Stomach (tissue), 9 donors: ENCODE results near the gene NAPB. TPM values are rescaled to one million over a fixed set of nuclear protein-coding genes. Genes with fewer than 3 reads are reported as not detected.

Experiments used
- DNase-seq, 2 donors: peaks; one replicate each; pipeline versions ENCODE4 v3.0.0 to v3.0.0-alpha.2; 2013 to 2019
- H3K27ac ChIP-seq, 5 donors: fragments of 200-600 bp in 4 of 5; sonication (generic) in 4 of 5; one replicate each; pipeline ENCODE4 v1.5.1; 2013 to 2019; ENCODE audit warnings: mild to moderate bottlenecking in 1 of 5, moderate library complexity in 1 of 5
- H3K27me3 ChIP-seq, 3 donors: fragments of 200-600 bp; sonication (generic); one replicate each; pipeline ENCODE4 v1.5.1; 2017 to 2019; ENCODE audit warnings: mixed run types in 1 of 3
- H3K36me3 ChIP-seq, 4 donors: fragments of 200-600 bp; sonication (generic); 1 replicate in 3 of 4; 2 replicates in 1 of 4; pipeline ENCODE4 v1.5.1; 2016 to 2019
- H3K4me1 ChIP-seq, 4 donors: fragments of 200-600 bp; sonication (generic); one replicate each; pipeline ENCODE4 v1.5.1; 2016 to 2019
- H3K4me3 ChIP-seq, 4 donors: fragments of 200-600 bp; sonication (generic) in 3 of 4; one replicate each; pipeline ENCODE4 v1.5.1; 2016 to 2019; ENCODE audit warnings: mild to moderate bottlenecking in 1 of 4
- H3K9me3 ChIP-seq, 4 donors: fragments of 200-600 bp; sonication (generic); one replicate each; pipeline ENCODE4 v1.5.1; 2016 to 2019
- EP300 ChIP-seq: sonication (generic); formaldehyde crosslinking; IDR thresholded peaks from one replicate; pipeline ENCODE4 v1.6.1; 2017; ENCODE audit warnings: antibody characterized with exemption
- POLR2A ChIP-seq, 4 donors: fragments of 450-650 bp; IDR thresholded peaks; one replicate each; pipeline ENCODE4 v1.6.1; 2016; ENCODE audit warnings: antibody characterized with exemption in 4 of 4, control low read depth in 2 of 4, mild to moderate bottlenecking in 1 of 4, moderate library complexity in 1 of 4
- POLR2AphosphoS5 ChIP-seq, 3 donors: sonication (generic); formaldehyde crosslinking; IDR thresholded peaks; one replicate each; pipeline ENCODE4 v1.6.1; 2016; ENCODE audit warnings: antibody characterized with exemption in 3 of 3
- WGBS, 5 donors: extraction: QIAGEN DNeasy Blood & Tissue Kit in 3 of 5; methylation state at CpG; one replicate each; pipeline versions ENCODE4 v1.1.5 to v1.1.7; 2013 to 2018; 5-methylcytosine and 5-hydroxymethylcytosine counted together
- intact Hi-C: fragments of 100-400 bp; cut with DNase I; formaldehyde crosslinking; loops from one replicate; pipeline ENCODE4 v1.15.1; 2023; ENCODE audit warnings: low total_unique reads
- polyA plus RNA-seq, 3 donors: library from polyadenylated mRNA; stranded (reverse); fragments of 200-250 nt; gene quantifications; one replicate each; pipeline ENCODE4 v1.2.3, GENCODE V29; 2013
- total RNA-seq, 5 donors: library from RNA; depleted of rRNA; stranded (reverse); fragments of >200 nt; gene quantifications; one replicate each; pipeline versions ENCODE4 v1.1.0 to v1.2.3, GENCODE V29; 2014 to 2016
- TF ChIP-seq, protein P1 (sequence below), 7 experiments: fragments of 450-650 bp in 4 of 7; fragments of 200-600 bp in 3 of 7; sonication (generic) in 3 of 7; IDR thresholded peaks; one replicate each; pipeline ENCODE4 v1.5.1; 2016 to 2019; ENCODE audit warnings: antibody characterized with exemption in 7 of 7, control low read depth in 2 of 7, mild to moderate bottlenecking in 1 of 7
- donor health status: healthy with polysubstance abuse.
- donor health status: Bipolar disorder and iron deficiency.
- donor health status: healthy.

NAPB gene
- total and polyA plus RNA-seq, 8 donors: 0.58 to 33.5 (median 5.8) TPM

DNA sequence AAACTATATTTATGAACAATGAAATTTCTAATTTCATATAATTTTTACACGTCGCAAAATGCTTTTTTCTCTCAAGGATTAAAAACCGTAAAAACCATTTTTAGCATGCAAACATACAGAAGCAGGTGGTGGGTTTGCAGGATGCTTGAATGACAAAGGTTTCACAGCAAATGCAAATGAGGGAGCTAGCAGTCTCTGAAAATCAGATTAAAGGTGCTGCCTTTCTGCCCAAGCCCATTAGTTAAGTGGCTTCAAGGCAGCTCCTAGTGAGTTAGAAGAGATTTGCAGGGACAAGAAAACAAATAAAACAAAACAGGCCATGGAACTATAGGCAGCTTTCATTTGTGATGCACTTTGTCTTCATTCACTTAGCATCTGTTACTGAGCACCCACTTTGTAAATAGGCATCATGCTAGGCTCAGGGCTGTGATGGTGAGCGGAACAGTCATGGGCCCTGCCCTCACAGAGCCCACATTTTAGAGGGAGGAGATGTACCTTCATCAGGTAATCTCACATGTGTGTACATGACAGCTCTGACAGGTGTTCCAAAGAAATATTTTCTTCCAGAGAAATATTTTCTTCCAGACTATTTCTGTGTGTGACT is 29.5 kb downstream of the NAPB start:
- Histone ChIP-seq H3K4me1 (no peaks in the 10 kb centered on the region), H3K27me3 (no peaks in the 10 kb centered on the region), H3K9me3 (no peaks in the 10 kb centered on the region), H3K4me3 (no peak overlapping the region), H3K36me3 (peaks cover 19 to 86% (median 73%) of the 10 kb centered on the region in 4 donors), H3K27ac (no peak overlapping the region)
- WGBS, 5 donors: 93 to 97% (median 96%) methylated on average over 4 of the region's 4 CpGs
- intact Hi-C loops: no loop called here
- TF ChIP-seq, protein P1, sequence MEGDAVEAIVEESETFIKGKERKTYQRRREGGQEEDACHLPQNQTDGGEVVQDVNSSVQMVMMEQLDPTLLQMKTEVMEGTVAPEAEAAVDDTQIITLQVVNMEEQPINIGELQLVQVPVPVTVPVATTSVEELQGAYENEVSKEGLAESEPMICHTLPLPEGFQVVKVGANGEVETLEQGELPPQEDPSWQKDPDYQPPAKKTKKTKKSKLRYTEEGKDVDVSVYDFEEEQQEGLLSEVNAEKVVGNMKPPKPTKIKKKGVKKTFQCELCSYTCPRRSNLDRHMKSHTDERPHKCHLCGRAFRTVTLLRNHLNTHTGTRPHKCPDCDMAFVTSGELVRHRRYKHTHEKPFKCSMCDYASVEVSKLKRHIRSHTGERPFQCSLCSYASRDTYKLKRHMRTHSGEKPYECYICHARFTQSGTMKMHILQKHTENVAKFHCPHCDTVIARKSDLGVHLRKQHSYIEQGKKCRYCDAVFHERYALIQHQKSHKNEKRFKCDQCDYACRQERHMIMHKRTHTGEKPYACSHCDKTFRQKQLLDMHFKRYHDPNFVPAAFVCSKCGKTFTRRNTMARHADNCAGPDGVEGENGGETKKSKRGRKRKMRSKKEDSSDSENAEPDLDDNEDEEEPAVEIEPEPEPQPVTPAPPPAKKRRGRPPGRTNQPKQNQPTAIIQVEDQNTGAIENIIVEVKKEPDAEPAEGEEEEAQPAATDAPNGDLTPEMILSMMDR (IDR thresholded peaks at IDR 0.05): no peak
- no peak for TF ChIP-seq EP300
- TF ChIP-seq POLR2A (IDR thresholded peaks at IDR 0.05): no peak
- no peak for DNase-seq

DNA sequence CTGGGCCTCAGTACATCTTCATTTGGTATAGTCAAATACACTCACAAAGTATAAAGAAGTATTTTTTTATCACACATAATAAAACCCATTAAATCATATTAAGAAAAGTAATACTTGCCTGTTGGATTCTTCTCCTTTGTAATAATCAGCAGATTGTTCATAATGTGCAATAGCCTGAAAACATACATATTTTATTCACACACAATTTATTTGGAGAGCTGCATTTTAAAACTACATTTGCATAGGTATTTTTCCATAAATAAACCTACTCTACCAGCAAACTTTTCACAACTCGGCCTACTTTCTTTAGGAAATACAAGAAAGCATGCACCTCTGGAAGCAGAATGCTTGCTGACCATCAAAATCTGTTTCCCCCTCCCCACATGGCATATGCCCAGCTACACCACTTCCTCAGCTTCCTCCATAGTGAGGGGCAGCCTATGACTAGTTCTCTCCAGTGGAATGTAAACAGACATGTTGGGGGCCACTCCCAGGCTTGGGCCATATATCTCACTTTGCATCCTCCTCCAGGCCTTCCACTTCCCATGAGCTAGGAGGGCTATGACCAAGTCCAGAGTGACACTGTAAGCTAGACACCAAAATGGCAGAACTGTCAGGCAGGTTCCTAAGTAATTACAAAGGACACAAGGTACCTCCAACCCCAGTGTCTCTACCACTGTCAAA is 31.1 kb downstream of the NAPB start:
- Histone ChIP-seq H3K27ac (no peak overlapping the region), H3K4me3 (no peak overlapping the region), H3K4me1 (no peaks in the 10 kb centered on the region), H3K27me3 (no peaks in the 10 kb centered on the region), H3K36me3 (peaks cover 19 to 87% (median 73%) of the 10 kb centered on the region in 4 donors), H3K9me3 (no peaks in the 10 kb centered on the region)
- intact Hi-C loops: no loop called here
- DNase-seq: no peak
- 87 to 97% (median 91%) methylated on average over 1 of the region's 1 CpG for WGBS, 5 donors
- TF ChIP-seq POLR2A (IDR thresholded peaks at IDR 0.05): no peak

DNA sequence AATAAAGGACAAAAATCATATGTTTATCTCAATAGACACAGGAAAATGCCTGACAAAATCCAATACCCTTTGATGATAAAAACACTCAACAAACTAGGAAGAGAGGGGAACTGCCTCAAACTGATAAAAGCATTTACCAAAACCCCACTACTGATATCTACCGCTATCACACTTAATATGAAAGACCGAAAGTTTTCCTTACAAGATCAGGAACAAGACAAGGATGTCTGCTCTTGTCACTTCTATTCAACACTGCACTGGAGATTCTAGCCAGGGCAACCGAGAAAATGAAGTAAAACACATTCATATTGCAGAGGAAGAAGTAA is 34.2 kb downstream of the NAPB start:
- no peaks in the 10 kb centered on the region for H3K27me3 ChIP-seq
- H3K4me3 ChIP-seq: no peak overlapping the region
- WGBS, 5 donors: 92 to 98% (median 93%) methylated on average over 3 of the region's 3 CpGs
- intact Hi-C loops: no loop called here
- no peaks in the 10 kb centered on the region for H3K4me1 ChIP-seq
- H3K27ac ChIP-seq: no peak overlapping the region
- TF ChIP-seq POLR2A (IDR thresholded peaks at IDR 0.05) (no peak), EP300 (no peak), POLR2AphosphoS5 (IDR thresholded peaks at IDR 0.05) (no peak)
- TF ChIP-seq, protein P1 (IDR thresholded peaks at IDR 0.05): no peak
- no peaks in the 10 kb centered on the region for H3K9me3 ChIP-seq
- no peak for DNase-seq
- H3K36me3 ChIP-seq: peaks cover 9 to 55% (median 54%) of the 10 kb centered on the region in 4 donors

DNA sequence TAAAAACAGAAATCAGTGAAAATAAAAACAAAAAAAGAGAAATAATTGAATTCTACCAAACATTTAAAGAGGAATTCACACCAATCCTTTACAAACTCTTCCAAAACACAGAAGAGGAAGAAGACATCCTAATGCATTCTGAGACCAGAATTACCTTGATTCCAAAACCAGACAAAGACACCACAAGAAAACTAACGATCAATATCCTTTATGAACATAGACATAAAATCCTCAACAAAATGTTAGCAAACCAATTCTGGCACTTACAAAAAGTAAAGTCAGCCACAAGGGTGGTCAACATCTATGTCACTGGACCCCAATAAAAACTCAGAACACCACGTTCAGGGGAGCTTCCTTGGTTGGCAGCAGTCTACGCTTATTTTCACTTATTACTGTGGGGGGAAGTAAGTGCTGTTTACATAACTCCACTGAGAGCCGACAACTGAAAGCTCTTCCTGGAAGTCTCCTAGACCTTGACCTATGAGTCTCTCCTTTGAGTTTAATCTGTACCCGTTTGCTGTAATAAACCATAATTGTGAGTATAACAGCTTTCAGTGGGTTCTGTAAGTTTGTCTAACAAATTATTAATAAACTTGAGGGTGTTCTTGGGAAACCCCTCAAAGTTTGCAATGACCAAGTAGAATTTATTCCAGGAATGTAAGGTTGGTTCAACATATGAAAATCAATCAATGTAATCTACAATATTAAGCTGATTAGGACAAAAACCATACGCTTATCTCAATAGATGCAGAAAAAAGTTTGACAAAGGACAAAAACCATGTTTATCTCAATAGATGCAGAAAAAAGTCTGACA is 34.8 kb downstream of the NAPB start:
- Histone ChIP-seq H3K27ac (no peak overlapping the region), H3K36me3 (peaks cover 8 to 54% (median 49%) of the 10 kb centered on the region in 4 donors), H3K27me3 (no peaks in the 10 kb centered on the region), H3K9me3 (no peaks in the 10 kb centered on the region), H3K4me3 (no peak overlapping the region), H3K4me1 (no peaks in the 10 kb centered on the region)
- no peak for TF ChIP-seq EP300
- TF ChIP-seq, protein P1 (IDR thresholded peaks at IDR 0.05): no peak
- no peak for TF ChIP-seq POLR2AphosphoS5 (IDR thresholded peaks at IDR 0.05)
- intact Hi-C loops: no loop called here
- 66 to 78% (median 69%) methylated on average over 6 of the region's 6 CpGs for WGBS, 5 donors
- no peak for DNase-seq
